ENCODE measurements around the gene PPP2R2C. TPM values are rescaled to one million over a fixed set of nuclear protein-coding genes. Genes with fewer than 3 reads are reported as not detected.

Gene PPP2R2C
- total RNA-seq, 2 experiments from 2014 or later: not detected

GRCh38 chr4:6469898-6470501 is 2.4 kb downstream of the PPP2R2C start:
- Mint-ChIP-seq H3K4me3 (no peak overlapping the region), H3K27ac (no peak overlapping the region)

GRCh38 chr4:6469144-6469543 is 3.3 kb downstream of the PPP2R2C start:
- ChIA-PET POLR2A (no interaction called here), CTCF (no interaction called here)
- Mint-ChIP-seq H3K27ac (no peak overlapping the region), H3K9me3 (no peaks in the 10 kb centered on the region), H3K36me3 (ENCODE audit: low read depth) (no peaks in the 10 kb centered on the region), H3K27me3 (peaks cover 45% of the 10 kb centered on the region), H3K4me3 (no peak overlapping the region), H3K4me1 (peaks cover 6% of the 10 kb centered on the region)
- peak; percentile 4 for DNase-seq

More at GRCh38 chr4:6469898-6470501, 2.4 kb downstream of the PPP2R2C start:
- Mint-ChIP-seq H3K9me3 (no peaks in the 10 kb centered on the region), H3K4me1 (peaks cover 6% of the 10 kb centered on the region), H3K27me3 (peaks cover 48% of the 10 kb centered on the region), H3K36me3 (ENCODE audit: low read depth) (no peaks in the 10 kb centered on the region)
- DNase-seq: peak; percentile 3
- ChIA-PET POLR2A (no interaction called here), CTCF (no interaction called here)

GRCh38 chr4:6468376-6468775 is 4.0 kb downstream of the PPP2R2C start:
- ChIA-PET CTCF (no interaction called here), POLR2A (no interaction called here)
- no peaks in the 10 kb centered on the region for H3K36me3 Mint-ChIP-seq (ENCODE audit: low read depth)
- no peak overlapping the region for H3K4me3 Mint-ChIP-seq
- no peak overlapping the region for H3K27ac Mint-ChIP-seq
- peaks cover 6% of the 10 kb centered on the region for H3K4me1 Mint-ChIP-seq
- DNase-seq: peak; percentile 3
- no peaks in the 10 kb centered on the region for H3K9me3 Mint-ChIP-seq
- peaks cover 41% of the 10 kb centered on the region for H3K27me3 Mint-ChIP-seq

DNA sequence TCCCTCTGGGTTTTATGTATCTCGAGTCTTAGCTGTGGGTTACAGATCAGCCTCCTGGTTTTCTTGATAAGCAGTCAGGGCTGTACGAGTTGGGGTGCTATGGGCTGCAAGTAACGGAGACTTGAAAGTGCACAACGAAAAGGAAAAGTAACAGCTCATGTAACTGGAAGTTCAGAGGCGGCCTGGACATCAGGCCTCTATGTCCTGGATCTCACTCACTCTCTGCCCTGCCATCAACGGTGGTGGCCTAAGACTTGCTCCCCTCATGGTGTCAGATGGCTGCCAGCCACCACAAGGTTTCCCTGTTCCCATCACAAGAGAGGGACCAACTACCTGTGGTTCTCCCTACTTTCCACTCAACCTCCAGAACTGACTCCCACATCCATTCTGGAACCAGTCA is 4.8 kb downstream of the PPP2R2C start:
- DNase-seq: peak; percentile 2
- ChIA-PET POLR2A (no interaction called here), CTCF (no interaction called here)
- Mint-ChIP-seq H3K27ac (no peak overlapping the region), H3K9me3 (no peaks in the 10 kb centered on the region), H3K36me3 (ENCODE audit: low read depth) (no peaks in the 10 kb centered on the region), H3K4me1 (peaks cover 3% of the 10 kb centered on the region), H3K4me3 (no peak overlapping the region), H3K27me3 (peaks cover 33% of the 10 kb centered on the region)

DNA sequence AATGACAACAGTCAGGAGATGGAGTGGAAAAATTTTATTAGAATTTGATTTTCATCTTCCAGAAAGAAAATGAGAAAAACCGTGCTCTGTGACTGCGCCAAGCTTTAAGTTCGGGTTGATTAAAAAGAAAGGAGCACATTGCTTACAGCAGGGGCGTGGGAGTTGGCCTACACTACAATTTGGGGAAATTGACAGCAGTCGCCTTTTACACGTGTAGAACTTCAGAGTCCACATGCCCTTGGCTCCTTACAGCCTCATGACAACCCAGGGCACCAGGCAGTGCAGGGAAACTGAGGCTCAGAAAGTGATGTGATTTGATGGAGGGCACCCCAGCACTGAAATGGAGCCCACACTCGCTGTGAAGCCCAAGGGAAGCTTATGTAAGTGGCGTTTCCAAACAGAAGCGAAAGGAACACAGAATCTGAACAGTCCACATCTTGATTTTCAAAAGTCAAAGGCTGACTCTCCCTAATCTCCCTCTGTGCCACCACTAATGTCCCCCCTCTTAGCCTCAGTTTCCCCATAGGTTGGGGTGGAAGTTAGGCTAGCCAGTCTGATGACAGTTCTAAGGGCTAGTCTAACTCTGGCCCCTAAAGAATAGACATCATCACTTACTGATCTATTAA is 5.5 kb downstream of the PPP2R2C start:
- ChIA-PET POLR2A (no interaction called here), CTCF (interaction anchor here (0.8 kb wide), 1 partner anchor 39 kb away, joined by 3 read pairs; no protein-coding TSS in a partner anchor)
- Mint-ChIP-seq H3K4me3 (no peak overlapping the region), H3K36me3 (ENCODE audit: low read depth) (no peaks in the 10 kb centered on the region), H3K27me3 (peaks cover 34% of the 10 kb centered on the region), H3K9me3 (no peaks in the 10 kb centered on the region), H3K27ac (no peak overlapping the region), H3K4me1 (peaks cover 3% of the 10 kb centered on the region)
- DNase-seq: peak; percentile 5

DNA sequence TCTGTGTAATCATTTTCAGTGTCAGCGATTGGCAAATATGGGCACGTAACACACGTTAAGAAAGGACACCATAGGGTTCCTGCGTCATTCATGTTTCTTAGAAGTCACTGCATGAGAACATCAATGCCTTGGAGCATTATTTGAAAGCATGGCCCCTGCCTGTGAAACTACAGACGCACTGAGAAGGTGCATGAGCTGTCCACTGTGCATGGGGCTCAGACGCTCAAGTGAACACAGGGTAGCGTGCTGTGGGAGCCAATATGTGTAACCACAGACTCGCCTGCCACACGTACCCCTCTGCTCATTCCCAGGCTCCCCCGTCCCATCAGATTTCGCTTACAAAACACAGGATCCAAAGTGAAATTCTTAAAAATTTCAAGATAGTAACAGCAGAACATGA is 6.5 kb downstream of the PPP2R2C start:
- no peak overlapping the region for H3K4me3 Mint-ChIP-seq
- no peak for DNase-seq
- POLR2A ChIA-PET: no interaction called here
- no peaks in the 10 kb centered on the region for H3K9me3 Mint-ChIP-seq
- peaks cover 34% of the 10 kb centered on the region for H3K27me3 Mint-ChIP-seq
- H3K36me3 Mint-ChIP-seq (ENCODE audit: low read depth): no peaks in the 10 kb centered on the region
- peaks cover 3% of the 10 kb centered on the region for H3K4me1 Mint-ChIP-seq
- CTCF ChIA-PET: interaction anchor here (1.0 kb wide), 1 partner anchor 300 kb away, joined by 3 read pairs; no protein-coding TSS in a partner anchor
- H3K27ac Mint-ChIP-seq: no peak overlapping the region

- Mint-ChIP-seq H3K4me3 (no peak overlapping the region), H3K27me3 (peaks cover 29% of the 10 kb centered on the region), H3K27ac (no peak overlapping the region), H3K36me3 (ENCODE audit: low read depth) (no peaks in the 10 kb centered on the region), H3K9me3 (no peaks in the 10 kb centered on the region), H3K4me1 (no peaks in the 10 kb centered on the region)
- peak; percentile 1 for DNase-seq
- CTCF ChIA-PET: interaction anchor here (1.0 kb wide), 1 partner anchor 300 kb away, joined by 3 read pairs; no protein-coding TSS in a partner anchor
- POLR2A ChIA-PET: no interaction called here
These were observed 7.4 kb downstream of the PPP2R2C start for GRCh38 chr4:6464842-6465588.

DNA sequence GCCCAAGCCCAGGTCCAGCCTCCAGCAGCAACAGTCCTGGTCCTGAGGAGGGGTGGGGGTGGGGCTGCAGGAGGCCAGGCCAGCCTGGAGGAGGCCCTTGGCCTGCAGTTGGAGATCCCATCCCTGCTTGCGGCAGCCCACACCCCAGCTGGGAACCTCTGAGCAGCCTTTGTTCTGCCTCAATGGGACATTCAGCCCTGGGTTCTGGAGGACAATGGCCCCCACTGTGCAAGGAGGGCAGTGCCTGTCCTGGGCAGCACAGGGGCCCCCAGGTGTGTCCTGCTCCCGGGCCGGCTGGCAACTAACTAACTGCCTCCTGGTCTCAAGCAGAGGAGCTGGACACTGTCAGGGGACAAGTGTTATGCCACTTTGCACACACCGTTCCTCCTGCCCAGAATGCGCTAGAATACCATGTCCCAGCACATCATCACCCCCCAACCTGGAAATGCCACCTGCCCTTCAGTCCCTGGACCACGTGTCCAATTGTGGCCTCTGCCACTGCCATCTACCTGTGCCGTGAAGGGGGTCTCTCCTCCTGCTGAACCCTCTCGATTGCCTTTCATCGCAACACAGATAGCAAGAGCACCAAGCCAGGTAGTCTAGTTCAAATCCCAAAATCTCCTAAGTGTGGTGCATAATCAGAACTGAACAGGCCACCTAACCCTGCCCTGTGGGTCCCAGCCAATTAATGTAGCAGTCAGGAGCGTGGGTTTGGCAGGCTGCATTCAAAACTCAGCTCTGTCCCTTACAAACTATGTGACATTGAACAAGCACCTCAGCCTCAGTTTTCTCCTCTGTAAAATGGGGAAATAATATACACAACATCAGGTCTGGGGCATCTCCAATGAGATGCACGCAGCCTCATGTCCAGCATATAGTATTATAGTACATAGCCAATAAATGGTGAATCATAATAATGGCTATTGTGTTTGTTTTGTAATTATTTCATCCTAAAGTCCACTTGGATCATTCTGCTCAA is 8.8 kb downstream of the PPP2R2C start:
- ChIA-PET CTCF (no interaction called here), POLR2A (no interaction called here)
- Mint-ChIP-seq H3K4me3 (no peak overlapping the region), H3K27ac (no peak overlapping the region), H3K4me1 (no peaks in the 10 kb centered on the region), H3K36me3 (ENCODE audit: low read depth) (no peaks in the 10 kb centered on the region), H3K9me3 (no peaks in the 10 kb centered on the region), H3K27me3 (peaks cover 18% of the 10 kb centered on the region)
- DNase-seq: peak; percentile 2

GRCh38 chr4:6461301-6462165 is 10.9 kb downstream of the PPP2R2C start:
- Mint-ChIP-seq H3K27me3 (peaks cover 5% of the 10 kb centered on the region), H3K4me3 (no peak overlapping the region), H3K36me3 (ENCODE audit: low read depth) (no peaks in the 10 kb centered on the region), H3K4me1 (no peaks in the 10 kb centered on the region), H3K27ac (no peak overlapping the region), H3K9me3 (no peaks in the 10 kb centered on the region)
- ChIA-PET POLR2A (no interaction called here), CTCF (no interaction called here)
- DNase-seq: peak; percentile 1

DNA sequence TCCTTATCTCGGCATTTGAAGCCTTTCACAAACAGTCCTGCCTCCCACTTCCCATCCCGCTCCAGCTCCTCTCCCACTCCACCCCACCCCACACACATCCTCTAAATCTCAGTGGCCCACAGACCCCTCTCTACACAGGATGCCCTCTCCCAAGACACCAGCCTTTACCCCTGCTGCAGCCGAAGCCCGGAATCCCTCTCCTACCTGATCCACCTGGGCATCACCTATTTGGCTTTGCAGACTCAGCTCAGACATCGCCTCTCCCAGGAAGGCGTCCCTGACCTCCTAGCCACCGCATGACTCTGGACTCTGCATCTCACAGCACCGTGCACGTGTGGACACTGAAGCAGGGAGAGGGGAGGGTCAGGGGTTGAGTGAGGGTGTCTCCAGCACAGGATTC is 11.5 kb downstream of the PPP2R2C start:
- H3K27me3 Mint-ChIP-seq: peaks cover 5% of the 10 kb centered on the region
- no peaks in the 10 kb centered on the region for H3K9me3 Mint-ChIP-seq
- POLR2A ChIA-PET: no interaction called here
- no peaks in the 10 kb centered on the region for H3K36me3 Mint-ChIP-seq (ENCODE audit: low read depth)
- H3K27ac Mint-ChIP-seq: no peak overlapping the region
- CTCF ChIA-PET: interaction anchor here (0.7 kb wide), 1 partner anchor 16 kb away, joined by 3 read pairs; no protein-coding TSS in a partner anchor
- DNase-seq: no peak
- no peak overlapping the region for H3K4me3 Mint-ChIP-seq
- no peaks in the 10 kb centered on the region for H3K4me1 Mint-ChIP-seq

DNA sequence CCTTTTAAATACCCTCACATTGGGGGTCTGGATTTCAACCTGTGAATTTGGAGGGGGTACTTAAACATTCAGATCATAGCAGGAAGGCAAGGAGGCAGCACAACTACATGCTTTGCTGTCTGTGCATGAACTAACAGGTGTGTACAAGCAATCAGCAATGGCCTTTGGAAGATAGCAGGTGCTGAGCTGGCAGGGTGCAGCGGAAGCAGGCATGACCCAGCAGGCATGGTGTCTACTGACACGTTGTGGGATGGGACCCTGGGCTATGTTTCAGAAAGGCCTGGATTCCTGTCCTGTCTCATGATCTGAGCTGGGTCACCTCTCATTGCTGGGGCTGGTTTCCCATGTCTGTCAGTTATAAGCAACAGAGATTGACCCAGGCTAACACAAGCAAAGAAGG is 13.9 kb downstream of the PPP2R2C start:
- H3K4me1 Mint-ChIP-seq: no peaks in the 10 kb centered on the region
- DNase-seq: no peak
- H3K9me3 Mint-ChIP-seq: no peaks in the 10 kb centered on the region
- ChIA-PET POLR2A (no interaction called here), CTCF (no interaction called here)
- no peak overlapping the region for H3K4me3 Mint-ChIP-seq
- H3K27me3 Mint-ChIP-seq: peaks cover 7% of the 10 kb centered on the region
- no peak overlapping the region for H3K27ac Mint-ChIP-seq
- no peaks in the 10 kb centered on the region for H3K36me3 Mint-ChIP-seq (ENCODE audit: low read depth)

DNA sequence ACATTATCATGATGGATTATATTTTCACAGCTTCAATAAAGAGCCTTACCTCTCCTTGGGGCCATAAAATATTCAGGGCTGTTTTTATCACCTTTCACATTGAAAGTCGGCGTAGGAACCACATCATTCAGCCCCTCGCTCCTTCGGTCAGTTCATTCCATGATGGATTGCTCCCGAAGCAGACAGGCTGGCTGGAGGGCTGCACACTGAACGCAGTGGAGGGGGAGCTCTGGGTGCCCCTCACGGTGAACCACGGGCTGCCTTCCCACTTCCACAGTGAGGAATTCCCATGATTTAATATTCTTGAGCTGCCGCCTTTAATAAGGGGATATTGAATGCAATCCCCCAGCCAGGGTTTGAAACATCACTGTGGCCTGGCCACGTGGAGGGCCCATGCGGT is 16.0 kb downstream of the PPP2R2C start:
- peaks cover 5% of the 10 kb centered on the region for H3K27me3 Mint-ChIP-seq
- H3K4me1 Mint-ChIP-seq: no peaks in the 10 kb centered on the region
- no peak overlapping the region for H3K4me3 Mint-ChIP-seq
- H3K9me3 Mint-ChIP-seq: no peaks in the 10 kb centered on the region
- DNase-seq: no peak
- no peak overlapping the region for H3K27ac Mint-ChIP-seq
- ChIA-PET CTCF (no interaction called here), POLR2A (no interaction called here)
- no peaks in the 10 kb centered on the region for H3K36me3 Mint-ChIP-seq (ENCODE audit: low read depth)

Data from activated CD4-positive, alpha-beta T cell treated with anti-CD3 and anti-CD28 coated beads, Interleukin-2, amount 10 ng/mL, durations not matched to agents 7 days and 5 days (primary cell).